ENCODE data around the gene CACNG8. TPM values are rescaled to one million over a fixed set of nuclear protein-coding genes. Genes with fewer than 3 reads are reported as not detected.

Gene CACNG8
- total RNA-seq, 2 donors from 2014 or later, result 0.04 to 0.24 TPM

DNA sequence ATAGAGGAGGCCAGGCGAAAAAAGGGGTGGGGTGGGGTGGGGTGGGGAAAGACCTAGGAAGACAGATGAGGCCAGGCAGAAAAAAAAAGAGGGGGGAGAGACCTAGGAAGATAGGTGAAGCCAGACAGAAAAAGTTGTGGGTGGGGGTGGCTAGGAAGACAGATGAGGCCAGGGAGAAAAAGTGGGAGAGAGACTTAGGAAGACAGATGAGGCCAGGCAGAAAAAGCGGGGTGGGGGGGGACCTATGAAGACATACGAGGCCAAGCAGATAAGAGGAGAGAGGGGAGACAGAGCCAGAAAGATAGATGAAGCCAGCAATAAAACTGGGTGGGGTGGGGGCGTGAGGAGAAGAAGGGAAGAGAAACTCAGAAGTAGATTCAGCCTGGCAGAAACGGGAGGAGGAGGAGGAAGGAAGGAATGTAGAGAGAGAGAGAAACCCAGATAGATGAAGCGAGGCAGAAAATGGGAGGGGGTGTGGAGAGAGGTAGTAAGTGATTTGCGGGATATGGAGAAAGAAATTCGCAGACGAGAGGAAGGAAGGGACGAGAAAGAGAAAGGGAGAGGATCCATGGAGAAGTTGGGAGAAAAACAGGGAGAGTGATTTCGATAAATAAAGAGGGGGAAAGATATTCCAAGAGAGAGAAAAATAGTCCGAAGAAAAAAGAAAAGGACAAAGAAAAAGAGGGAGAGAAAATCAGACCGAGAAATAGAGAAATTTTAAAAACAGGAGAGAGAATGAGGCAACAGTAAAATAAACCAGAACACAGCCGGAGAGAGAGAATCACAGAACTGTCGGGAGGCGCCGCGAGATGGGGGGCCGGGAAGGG is 16.5 kb downstream of the CACNG8 start:
- peaks cover 0 to 39% of the 10 kb centered on the region in 2 donors for H3K4me1 ChIP-seq
- no peak overlapping the region for H3K27ac ChIP-seq
- peaks cover 0 to 4% of the 10 kb centered on the region in 2 donors for H3K9me3 ChIP-seq
- H3K36me3 ChIP-seq, result no peaks in the 10 kb centered on the region
- TF ChIP-seq, protein P1, sequence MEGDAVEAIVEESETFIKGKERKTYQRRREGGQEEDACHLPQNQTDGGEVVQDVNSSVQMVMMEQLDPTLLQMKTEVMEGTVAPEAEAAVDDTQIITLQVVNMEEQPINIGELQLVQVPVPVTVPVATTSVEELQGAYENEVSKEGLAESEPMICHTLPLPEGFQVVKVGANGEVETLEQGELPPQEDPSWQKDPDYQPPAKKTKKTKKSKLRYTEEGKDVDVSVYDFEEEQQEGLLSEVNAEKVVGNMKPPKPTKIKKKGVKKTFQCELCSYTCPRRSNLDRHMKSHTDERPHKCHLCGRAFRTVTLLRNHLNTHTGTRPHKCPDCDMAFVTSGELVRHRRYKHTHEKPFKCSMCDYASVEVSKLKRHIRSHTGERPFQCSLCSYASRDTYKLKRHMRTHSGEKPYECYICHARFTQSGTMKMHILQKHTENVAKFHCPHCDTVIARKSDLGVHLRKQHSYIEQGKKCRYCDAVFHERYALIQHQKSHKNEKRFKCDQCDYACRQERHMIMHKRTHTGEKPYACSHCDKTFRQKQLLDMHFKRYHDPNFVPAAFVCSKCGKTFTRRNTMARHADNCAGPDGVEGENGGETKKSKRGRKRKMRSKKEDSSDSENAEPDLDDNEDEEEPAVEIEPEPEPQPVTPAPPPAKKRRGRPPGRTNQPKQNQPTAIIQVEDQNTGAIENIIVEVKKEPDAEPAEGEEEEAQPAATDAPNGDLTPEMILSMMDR (IDR thresholded peaks at IDR 0.05), result no peak
- no peak for DNase-seq (ENCODE audit: low spot score)
- H3K27me3 ChIP-seq, result peaks cover 11 to 21% of the 10 kb centered on the region in 2 donors
- peak overlapping the region in 1 of 2 donors; percentile 34 for H3K4me3 ChIP-seq

DNA sequence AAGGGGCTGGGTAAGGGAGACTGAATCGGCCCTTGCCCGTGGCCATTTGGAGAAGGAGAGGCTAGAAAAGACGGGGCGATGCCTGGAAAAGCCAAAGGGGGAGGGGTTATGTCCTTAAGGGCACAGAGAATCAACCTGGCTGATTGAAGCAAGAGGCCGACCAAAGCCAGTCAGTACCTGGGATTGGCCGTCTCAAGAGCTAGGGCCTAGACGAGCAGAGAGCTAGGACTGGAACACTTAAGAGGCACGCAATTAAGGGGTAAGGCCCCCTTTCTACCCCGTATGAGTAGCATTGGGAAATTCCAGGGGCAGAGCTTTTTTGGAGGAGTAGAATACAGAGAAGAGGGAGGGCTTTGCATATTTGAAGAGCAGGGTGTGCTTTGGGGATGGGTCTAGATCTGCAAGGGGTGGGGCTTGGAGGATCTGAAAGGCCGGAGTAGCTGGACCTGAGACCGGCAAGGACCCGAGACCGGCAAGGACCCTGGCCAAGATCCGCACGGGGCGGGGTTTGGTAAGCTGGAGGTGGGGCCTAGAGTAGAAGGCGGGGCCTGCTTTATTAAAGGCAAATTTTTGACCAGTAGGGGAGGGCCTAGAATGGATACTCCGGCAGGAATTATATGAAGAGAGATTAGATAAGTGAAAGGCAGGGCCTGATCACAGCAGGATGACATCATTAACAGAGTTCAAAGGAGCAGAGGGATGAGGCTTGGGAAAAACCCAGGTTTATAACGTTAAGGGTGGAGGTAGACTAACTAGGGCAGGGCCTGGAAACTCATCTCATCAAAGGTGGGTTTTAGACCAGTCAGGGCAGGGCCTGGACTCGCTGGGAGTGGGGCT is 18.0 kb downstream of the CACNG8 start:
- H3K4me3 ChIP-seq, result peak overlapping the region in 1 of 2 donors; percentile 34
- DNase-seq (ENCODE audit: low spot score), result no peak
- TF ChIP-seq, protein P1 (IDR thresholded peaks at IDR 0.05), result no peak
- peaks cover 0 to 39% of the 10 kb centered on the region in 2 donors for H3K4me1 ChIP-seq
- H3K27me3 ChIP-seq, result peaks cover 11 to 21% of the 10 kb centered on the region in 2 donors
- H3K36me3 ChIP-seq, result no peaks in the 10 kb centered on the region
- peaks cover 0 to 4% of the 10 kb centered on the region in 2 donors for H3K9me3 ChIP-seq
- H3K27ac ChIP-seq, result no peak overlapping the region

GRCh38 chr19:53981376-53981951 is 18.7 kb downstream of the CACNG8 start:
- TF ChIP-seq, protein P1 (IDR thresholded peaks at IDR 0.05), result no peak
- peaks cover 0 to 39% of the 10 kb centered on the region in 2 donors for H3K4me1 ChIP-seq
- H3K9me3 ChIP-seq, result peaks cover 0 to 4% of the 10 kb centered on the region in 2 donors
- DNase-seq (ENCODE audit: low spot score), result no peak
- no peaks in the 10 kb centered on the region for H3K36me3 ChIP-seq
- no peak overlapping the region for H3K4me3 ChIP-seq
- H3K27me3 ChIP-seq, result peaks cover 11 to 21% of the 10 kb centered on the region in 2 donors
- H3K27ac ChIP-seq, result no peak overlapping the region

DNA sequence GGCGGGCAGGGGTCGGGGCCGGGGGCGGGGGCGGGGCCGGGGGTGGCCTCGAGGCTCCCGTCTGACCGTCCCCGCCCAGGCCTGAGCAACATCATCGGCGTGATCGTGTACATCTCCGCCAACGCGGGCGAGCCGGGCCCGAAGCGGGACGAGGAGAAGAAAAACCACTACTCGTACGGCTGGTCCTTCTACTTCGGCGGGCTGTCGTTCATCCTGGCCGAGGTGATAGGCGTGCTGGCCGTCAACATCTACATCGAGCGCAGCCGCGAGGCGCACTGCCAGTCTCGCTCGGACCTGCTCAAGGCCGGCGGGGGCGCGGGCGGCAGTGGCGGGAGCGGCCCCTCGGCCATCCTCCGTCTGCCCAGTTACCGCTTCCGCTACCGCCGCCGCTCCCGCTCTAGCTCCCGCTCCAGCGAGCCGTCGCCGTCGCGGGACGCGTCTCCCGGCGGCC is 19.3 kb downstream of the CACNG8 start:
- Histone ChIP-seq H3K27me3 (peaks cover 11 to 21% of the 10 kb centered on the region in 2 donors), H3K36me3 (no peaks in the 10 kb centered on the region), H3K9me3 (peaks cover 0 to 4% of the 10 kb centered on the region in 2 donors), H3K4me1 (peaks cover 0 to 39% of the 10 kb centered on the region in 2 donors), H3K4me3 (peak overlapping the region; percentile 14 to 41), H3K27ac (no peak overlapping the region)
- TF ChIP-seq, protein P1 (IDR thresholded peaks at IDR 0.05), result no peak
- no peak for DNase-seq (ENCODE audit: low spot score)

DNA sequence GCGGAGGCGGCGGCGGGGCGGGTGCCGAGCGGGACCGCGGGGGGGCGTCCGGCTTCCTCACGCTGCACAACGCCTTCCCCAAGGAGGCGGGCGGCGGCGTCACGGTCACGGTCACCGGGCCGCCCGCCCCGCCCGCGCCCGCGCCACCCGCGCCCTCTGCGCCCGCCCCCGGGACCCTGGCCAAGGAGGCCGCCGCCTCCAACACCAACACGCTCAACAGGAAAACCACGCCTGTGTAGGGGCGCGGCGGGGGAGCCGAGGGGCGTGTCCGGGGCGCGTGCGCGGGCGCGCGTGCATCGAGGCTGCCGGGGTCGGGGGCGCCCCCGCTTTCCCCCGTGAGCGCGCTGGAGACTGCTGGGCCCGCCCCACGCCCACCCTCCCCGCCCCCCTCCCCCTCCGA is 19.9 kb downstream of the CACNG8 start:
- Histone ChIP-seq H3K4me1 (peaks cover 0 to 39% of the 10 kb centered on the region in 2 donors), H3K4me3 (peak overlapping the region in 1 of 2 donors; percentile 30), H3K27me3 (peaks cover 11 to 21% of the 10 kb centered on the region in 2 donors), H3K36me3 (no peaks in the 10 kb centered on the region), H3K27ac (no peak overlapping the region), H3K9me3 (peaks cover 0 to 4% of the 10 kb centered on the region in 2 donors)
- DNase-seq (ENCODE audit: low spot score), result no peak
- TF ChIP-seq, protein P1 (IDR thresholded peaks at IDR 0.05), result no peak

Measured in right atrium auricular region (tissue), 2 donors.